ENCODE results near the gene GALP.
A peak's percentile ranks its signal among the peaks of the same experiment; 100 is the strongest.
"Not testable (repeated sequence)": the region's sequence is repeated elsewhere in the genome, so short reads cannot be mapped to it uniquely, and the experiment has no call there.

The GALP gene

DNA sequence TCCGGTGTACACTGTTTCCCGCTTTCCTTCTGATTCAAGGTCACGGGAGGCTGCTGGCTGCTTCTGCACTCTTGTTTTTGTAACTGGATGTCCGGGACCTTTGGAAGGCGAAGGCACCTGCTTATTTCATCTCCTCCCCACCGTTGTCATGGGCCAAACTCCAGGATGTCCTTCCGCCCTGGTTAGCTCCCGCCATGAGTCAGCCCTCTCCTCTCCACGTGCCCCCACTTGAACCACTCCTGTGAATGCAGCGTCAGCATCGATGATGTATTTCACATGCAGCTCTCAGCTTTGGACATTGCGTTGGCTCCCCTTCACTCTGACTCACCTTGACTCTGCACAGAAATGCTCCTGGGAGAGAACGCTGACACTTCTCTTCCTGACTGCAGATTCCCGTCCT, 5.5 kb upstream of the GALP start:
- peak; percentile 65 for ATAC-seq

DNA sequence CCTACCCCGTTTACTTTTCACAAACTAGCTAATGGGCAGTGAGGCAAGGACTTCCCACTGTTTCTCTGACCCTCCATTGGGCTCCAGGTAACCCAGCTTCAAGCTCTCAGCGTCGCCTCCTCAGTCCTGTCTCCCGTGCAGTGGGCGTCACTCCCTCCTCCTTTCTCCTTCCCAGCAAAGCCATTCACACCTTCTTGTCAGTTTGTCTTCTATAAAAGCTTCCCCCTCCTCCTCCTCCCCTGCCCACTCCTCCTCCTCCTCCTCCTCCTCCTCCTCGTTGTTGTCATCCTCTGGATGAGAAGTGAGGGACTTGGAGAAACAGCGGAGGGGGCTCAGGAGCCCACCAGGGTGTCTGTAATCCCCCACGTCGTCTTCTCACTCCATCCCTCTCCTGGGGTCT, 1.7 kb upstream of the GALP start:
- no peak for ATAC-seq

More for the DNA sequence above, 5.5 kb upstream of the GALP start:
- TF ChIP-seq ZFP3 (CRISPR knock-in tag; IDR thresholded peaks at IDR 0.05) (no peak), RARB (CRISPR knock-in tag; IDR thresholded peaks at IDR 0.05) (no peak), TCF4 (CRISPR knock-in tag; IDR thresholded peaks at IDR 0.05; ENCODE audit: borderline replicate concordance) (no peak), PPARA (CRISPR knock-in tag; IDR thresholded peaks at IDR 0.05; ENCODE audit: borderline replicate concordance) (no peak), OSR1 (CRISPR knock-in tag; IDR thresholded peaks at IDR 0.05) (no peak), CSDC2 (CRISPR knock-in tag; IDR thresholded peaks at IDR 0.05) (no peak)
- TF ChIP-seq, protein P1, sequence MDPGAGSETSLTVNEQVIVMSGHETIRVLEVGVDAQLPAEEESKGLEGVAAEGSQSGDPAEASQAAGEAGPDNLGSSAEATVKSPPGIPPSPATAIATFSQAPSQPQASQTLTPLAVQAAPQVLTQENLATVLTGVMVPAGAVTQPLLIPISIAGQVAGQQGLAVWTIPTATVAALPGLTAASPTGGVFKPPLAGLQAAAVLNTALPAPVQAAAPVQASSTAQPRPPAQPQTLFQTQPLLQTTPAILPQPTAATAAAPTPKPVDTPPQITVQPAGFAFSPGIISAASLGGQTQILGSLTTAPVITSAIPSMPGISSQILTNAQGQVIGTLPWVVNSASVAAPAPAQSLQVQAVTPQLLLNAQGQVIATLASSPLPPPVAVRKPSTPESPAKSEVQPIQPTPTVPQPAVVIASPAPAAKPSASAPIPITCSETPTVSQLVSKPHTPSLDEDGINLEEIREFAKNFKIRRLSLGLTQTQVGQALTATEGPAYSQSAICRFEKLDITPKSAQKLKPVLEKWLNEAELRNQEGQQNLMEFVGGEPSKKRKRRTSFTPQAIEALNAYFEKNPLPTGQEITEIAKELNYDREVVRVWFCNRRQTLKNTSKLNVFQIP (CRISPR knock-in tag; IDR thresholded peaks at IDR 0.05; ENCODE audit: borderline replicate concordance, low read depth), result no peak

DNA sequence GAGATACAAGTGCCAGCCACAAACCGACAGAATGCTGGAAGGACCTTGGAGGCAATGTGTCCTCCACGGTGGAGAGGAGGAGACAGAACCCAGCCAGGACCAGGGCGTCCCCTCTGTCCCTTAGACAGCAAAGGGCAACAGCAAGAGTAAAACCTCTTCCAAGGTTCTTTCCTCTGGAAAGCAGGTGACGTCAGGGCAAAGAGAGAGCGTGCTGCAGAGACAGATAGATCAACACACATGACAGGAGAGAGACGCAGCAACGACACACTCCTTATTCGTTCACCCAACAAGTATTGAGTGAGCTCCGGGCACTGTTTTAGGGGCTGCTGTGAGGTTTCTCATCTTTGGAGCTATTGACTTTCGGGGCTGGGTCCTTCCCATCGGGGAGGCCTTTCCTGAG, 1.3 kb upstream of the GALP start:
- TF ChIP-seq, protein P2, sequence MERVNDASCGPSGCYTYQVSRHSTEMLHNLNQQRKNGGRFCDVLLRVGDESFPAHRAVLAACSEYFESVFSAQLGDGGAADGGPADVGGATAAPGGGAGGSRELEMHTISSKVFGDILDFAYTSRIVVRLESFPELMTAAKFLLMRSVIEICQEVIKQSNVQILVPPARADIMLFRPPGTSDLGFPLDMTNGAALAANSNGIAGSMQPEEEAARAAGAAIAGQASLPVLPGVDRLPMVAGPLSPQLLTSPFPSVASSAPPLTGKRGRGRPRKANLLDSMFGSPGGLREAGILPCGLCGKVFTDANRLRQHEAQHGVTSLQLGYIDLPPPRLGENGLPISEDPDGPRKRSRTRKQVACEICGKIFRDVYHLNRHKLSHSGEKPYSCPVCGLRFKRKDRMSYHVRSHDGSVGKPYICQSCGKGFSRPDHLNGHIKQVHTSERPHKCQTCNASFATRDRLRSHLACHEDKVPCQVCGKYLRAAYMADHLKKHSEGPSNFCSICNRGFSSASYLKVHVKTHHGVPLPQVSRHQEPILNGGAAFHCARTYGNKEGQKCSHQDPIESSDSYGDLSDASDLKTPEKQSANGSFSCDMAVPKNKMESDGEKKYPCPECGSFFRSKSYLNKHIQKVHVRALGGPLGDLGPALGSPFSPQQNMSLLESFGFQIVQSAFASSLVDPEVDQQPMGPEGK (CRISPR knock-in tag; IDR thresholded peaks at IDR 0.05; ENCODE audit: borderline replicate concordance), result no peak
- TF ChIP-seq ESRRG (CRISPR knock-in tag; IDR thresholded peaks at IDR 0.05) (no peak), OSR1 (CRISPR knock-in tag; IDR thresholded peaks at IDR 0.05) (no peak), BACH2 (CRISPR knock-in tag; IDR thresholded peaks at IDR 0.05; ENCODE audit: borderline replicate concordance) (no peak), TOX (CRISPR knock-in tag; IDR thresholded peaks at IDR 0.05; ENCODE audit: borderline replicate concordance) (no peak), SNAI2 (CRISPR knock-in tag; IDR thresholded peaks at IDR 0.05) (no peak)
- no peak for ATAC-seq

More for the DNA sequence above, 1.7 kb upstream of the GALP start:
- no peak for TF ChIP-seq ARNTL (CRISPR knock-in tag; IDR thresholded peaks at IDR 0.05; ENCODE audit: borderline replicate concordance, low read depth)
- TF ChIP-seq ZNF70 (CRISPR knock-in tag; IDR thresholded peaks at IDR 0.05), result no peak
- no peak for TF ChIP-seq ZNF8 (CRISPR knock-in tag; IDR thresholded peaks at IDR 0.05)
- TF ChIP-seq, protein P1 (CRISPR knock-in tag; IDR thresholded peaks at IDR 0.05; ENCODE audit: borderline replicate concordance, low read depth), result no peak
- no peak for TF ChIP-seq ISL1 (CRISPR knock-in tag; IDR thresholded peaks at IDR 0.05)
- TF ChIP-seq, protein P3, sequence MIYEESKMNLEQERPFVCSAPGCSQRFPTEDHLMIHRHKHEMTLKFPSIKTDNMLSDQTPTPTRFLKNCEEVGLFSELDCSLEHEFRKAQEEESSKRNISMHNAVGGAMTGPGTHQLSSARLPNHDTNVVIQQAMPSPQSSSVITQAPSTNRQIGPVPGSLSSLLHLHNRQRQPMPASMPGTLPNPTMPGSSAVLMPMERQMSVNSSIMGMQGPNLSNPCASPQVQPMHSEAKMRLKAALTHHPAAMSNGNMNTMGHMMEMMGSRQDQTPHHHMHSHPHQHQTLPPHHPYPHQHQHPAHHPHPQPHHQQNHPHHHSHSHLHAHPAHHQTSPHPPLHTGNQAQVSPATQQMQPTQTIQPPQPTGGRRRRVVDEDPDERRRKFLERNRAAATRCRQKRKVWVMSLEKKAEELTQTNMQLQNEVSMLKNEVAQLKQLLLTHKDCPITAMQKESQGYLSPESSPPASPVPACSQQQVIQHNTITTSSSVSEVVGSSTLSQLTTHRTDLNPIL (CRISPR knock-in tag; IDR thresholded peaks at IDR 0.05; ENCODE audit: low read depth), result no peak
- no peak for TF ChIP-seq SNAI2 (CRISPR knock-in tag; IDR thresholded peaks at IDR 0.05)
- no peak for TF ChIP-seq CSDC2 (CRISPR knock-in tag; IDR thresholded peaks at IDR 0.05)
- no peak for TF ChIP-seq GLIS3 (CRISPR knock-in tag; IDR thresholded peaks at IDR 0.05)
- TF ChIP-seq ESRRG (CRISPR knock-in tag; IDR thresholded peaks at IDR 0.05), result no peak
- TF ChIP-seq, protein P2 (CRISPR knock-in tag; IDR thresholded peaks at IDR 0.05; ENCODE audit: borderline replicate concordance), result no peak

DNA sequence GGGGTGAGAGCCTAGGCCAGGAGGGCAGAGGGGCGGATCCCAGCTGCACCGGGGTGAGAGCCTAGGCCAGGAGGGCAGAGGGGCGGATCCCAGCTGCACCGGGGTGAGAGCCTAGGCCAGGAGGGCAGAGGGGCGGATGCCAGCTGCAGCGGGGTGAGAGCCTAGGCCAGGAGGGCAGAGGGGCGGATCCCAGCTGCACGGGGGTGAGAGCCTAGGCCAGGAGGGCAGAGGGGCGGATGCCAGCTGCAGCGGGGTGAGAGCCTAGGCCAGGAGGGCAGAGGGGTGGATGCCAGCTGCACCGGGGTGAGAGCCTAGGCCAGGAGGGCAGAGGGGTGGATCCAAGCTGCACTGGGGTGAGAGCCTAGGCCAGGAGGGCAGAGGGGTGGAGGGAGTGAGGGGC, 502 bp downstream of the GALP start:
- ATAC-seq, result not testable (repeated sequence)

DNA sequence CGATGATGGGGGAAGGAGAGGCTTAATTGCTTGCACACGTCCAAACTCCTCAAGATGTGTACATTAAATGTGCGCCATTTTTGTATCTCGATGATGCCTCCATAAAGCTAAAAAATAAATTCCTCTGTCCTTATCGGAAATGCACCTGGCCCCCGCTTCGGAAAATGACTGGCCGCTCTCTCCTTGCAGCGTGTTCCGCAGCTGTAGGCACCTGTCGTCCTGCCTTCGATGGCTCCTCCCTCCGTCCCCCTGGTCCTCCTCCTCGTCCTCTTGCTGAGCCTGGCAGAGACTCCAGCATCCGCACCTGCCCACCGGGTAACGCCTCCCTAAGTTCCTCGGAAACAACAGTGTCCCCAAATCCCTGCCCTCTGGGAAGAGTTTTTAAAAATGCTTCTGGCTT, 1.1 kb downstream of the GALP start:
- ATAC-seq, result no peak
- TF ChIP-seq GLIS3 (CRISPR knock-in tag; IDR thresholded peaks at IDR 0.05), result no peak
- no peak for TF ChIP-seq CSDC2 (CRISPR knock-in tag; IDR thresholded peaks at IDR 0.05)
- TF ChIP-seq ISL1 (CRISPR knock-in tag; IDR thresholded peaks at IDR 0.05), result no peak
- TF ChIP-seq, protein P4, sequence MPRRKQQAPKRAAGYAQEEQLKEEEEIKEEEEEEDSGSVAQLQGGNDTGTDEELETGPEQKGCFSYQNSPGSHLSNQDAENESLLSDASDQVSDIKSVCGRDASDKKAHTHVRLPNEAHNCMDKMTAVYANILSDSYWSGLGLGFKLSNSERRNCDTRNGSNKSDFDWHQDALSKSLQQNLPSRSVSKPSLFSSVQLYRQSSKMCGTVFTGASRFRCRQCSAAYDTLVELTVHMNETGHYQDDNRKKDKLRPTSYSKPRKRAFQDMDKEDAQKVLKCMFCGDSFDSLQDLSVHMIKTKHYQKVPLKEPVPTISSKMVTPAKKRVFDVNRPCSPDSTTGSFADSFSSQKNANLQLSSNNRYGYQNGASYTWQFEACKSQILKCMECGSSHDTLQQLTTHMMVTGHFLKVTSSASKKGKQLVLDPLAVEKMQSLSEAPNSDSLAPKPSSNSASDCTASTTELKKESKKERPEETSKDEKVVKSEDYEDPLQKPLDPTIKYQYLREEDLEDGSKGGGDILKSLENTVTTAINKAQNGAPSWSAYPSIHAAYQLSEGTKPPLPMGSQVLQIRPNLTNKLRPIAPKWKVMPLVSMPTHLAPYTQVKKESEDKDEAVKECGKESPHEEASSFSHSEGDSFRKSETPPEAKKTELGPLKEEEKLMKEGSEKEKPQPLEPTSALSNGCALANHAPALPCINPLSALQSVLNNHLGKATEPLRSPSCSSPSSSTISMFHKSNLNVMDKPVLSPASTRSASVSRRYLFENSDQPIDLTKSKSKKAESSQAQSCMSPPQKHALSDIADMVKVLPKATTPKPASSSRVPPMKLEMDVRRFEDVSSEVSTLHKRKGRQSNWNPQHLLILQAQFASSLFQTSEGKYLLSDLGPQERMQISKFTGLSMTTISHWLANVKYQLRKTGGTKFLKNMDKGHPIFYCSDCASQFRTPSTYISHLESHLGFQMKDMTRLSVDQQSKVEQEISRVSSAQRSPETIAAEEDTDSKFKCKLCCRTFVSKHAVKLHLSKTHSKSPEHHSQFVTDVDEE (CRISPR knock-in tag; IDR thresholded peaks at IDR 0.05), result no peak
- TF ChIP-seq, protein P1 (CRISPR knock-in tag; IDR thresholded peaks at IDR 0.05; ENCODE audit: borderline replicate concordance, low read depth), result no peak
